Choroid plexus epithelial cell (primary cell): ENCODE data around the gene ETV3.

Source experiments
- DNase-seq: peaks from one replicate; pipeline ENCODE4 v3.0.0-alpha.2; 2010; ENCODE audit warnings: low read depth
- H3K4me3 ChIP-seq: 2 replicates; pipeline ENCODE4 v1.5.1; 2011; ENCODE audit warnings: low read depth, mild to moderate bottlenecking, control low read depth, low read length, moderate library complexity
- TF ChIP-seq, protein P1 (sequence below): conservative IDR thresholded peaks from 2 replicates; pipeline ENCODE4 v1.5.1; 2011; ENCODE audit warnings: low read depth, mild to moderate bottlenecking, control low read depth, inconsistent platforms, low read length, moderate library complexity

Gene ETV3

DNA sequence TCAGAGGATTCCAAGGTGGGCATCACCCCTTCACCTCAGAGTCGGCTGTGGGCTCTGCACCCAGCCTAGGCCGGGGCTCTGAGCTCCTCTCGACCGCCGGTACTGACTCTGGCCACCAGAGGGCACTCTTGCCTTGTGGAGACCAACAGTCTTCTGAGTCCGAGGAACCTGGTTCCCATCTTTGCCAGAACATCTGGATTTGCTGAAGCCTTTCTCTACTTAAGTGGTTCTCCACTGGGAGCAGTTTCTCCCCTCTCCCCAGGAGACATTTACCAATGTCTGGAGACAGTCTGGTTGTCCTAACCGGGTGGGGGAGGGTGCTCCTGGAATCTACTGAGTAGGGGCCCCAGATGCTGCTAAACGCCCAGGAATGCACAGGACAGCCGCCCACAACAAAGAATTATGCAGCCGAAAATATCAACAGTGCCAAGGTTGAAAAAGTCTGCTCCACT, 48.0 kb downstream of the ETV3 start:
- TF ChIP-seq, protein P1, sequence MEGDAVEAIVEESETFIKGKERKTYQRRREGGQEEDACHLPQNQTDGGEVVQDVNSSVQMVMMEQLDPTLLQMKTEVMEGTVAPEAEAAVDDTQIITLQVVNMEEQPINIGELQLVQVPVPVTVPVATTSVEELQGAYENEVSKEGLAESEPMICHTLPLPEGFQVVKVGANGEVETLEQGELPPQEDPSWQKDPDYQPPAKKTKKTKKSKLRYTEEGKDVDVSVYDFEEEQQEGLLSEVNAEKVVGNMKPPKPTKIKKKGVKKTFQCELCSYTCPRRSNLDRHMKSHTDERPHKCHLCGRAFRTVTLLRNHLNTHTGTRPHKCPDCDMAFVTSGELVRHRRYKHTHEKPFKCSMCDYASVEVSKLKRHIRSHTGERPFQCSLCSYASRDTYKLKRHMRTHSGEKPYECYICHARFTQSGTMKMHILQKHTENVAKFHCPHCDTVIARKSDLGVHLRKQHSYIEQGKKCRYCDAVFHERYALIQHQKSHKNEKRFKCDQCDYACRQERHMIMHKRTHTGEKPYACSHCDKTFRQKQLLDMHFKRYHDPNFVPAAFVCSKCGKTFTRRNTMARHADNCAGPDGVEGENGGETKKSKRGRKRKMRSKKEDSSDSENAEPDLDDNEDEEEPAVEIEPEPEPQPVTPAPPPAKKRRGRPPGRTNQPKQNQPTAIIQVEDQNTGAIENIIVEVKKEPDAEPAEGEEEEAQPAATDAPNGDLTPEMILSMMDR: peak; percentile 95
- H3K4me3 ChIP-seq: no peak overlapping the region
- peak; percentile 95 for DNase-seq

DNA sequence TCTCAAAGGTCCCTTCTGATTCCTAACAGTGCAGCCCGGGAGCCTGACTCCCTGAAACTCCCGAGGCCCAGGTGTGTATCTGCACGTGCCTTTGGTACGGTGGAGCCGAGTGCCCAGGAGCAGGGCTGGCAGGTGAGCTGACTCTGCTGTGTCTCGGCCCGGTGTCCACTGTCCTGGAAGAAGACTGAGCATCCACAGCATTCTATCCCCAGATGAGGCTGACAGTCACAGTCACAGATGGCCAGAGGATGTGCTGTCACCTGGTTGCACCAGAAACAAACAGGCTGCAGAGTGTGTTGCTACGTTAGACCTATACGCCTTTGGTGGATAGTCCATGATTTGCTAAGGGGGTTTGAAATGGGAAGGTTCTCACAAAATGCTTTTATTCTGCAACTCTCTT, 48.4 kb downstream of the ETV3 start:
- H3K4me3 ChIP-seq: no peak overlapping the region
- no peak for DNase-seq
- TF ChIP-seq, protein P1: no peak

DNA sequence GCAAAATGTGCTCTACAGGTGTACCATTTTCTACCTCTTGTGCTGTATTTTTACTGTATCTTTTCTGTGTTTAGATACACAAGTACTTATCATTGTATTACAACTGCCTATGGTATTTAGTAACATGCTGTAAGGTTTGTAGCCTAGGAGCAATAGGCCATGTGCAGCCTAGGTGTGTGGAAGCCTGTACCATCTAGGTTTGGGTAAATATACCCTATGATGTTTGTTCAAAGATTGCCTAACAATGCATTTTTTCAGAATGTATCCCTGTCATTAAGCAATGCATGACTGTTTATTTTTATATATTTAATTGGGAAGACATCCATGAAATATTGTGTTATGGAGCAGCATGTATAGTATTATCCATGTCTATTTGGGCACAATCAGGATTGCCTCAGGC, 49.6 kb downstream of the ETV3 start:
- TF ChIP-seq, protein P1: no peak
- DNase-seq: no peak
- H3K4me3 ChIP-seq: no peak overlapping the region

DNA sequence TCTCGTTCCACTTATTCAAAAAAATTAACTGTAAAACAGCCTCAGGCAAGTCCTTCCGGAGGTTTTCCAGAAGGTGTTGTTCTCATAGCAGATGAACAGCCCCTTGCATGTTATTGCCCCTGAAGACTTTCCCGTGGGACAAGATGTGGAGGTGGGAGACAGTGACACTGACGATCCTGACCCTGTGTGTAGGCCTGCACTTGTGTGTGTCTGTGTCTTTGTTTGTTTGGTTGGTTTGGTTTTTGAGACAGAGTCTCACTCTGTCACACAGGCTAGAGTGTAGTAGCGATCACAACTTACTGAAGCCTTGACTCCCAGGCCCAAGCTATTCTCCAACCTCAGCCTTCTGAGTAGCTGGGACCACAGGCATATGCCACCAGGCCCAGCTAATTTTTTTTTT, 51.2 kb downstream of the ETV3 start:
- TF ChIP-seq, protein P1: no peak
- no peak for DNase-seq
- no peak overlapping the region for H3K4me3 ChIP-seq

DNA sequence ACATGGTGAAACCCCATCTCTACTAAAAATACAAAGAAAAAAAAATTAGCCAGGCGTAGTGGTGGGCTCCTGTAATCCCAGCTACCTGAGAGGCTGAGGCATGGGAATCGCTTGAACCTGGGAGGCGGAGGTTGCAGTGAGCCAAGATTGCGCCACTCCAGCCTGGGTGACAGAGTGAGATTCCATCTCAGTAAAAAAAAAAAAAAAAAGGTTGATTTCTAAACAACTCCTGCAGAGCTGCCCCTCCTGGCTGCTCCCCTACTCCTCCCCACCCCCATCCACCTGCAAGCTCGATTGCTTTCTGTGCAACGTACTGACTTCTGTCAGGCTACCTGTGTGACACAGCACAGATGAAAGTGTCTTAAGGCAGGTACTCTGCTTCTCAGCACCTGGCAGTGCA, 51.9 kb downstream of the ETV3 start:
- no peak for DNase-seq
- TF ChIP-seq, protein P1: no peak

DNA sequence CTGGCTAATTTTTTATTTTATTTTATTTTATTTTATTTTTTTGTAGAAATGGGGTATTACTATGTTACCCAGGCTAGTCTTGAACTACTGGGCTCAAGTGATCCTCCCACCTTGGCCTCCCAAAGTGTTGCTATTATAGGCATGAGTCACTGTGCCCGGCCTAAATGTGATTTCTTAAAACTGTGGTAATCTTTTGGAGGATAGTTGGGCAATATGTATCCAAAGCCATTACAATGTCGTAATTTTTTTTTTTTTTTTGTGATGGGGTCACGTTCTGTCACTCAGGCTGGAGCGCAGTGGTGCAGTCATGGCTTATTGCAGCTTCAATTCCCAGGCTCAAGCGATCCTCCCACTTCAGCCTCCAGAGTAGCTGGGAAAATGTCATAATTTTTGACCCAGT, 52.8 kb downstream of the ETV3 start:
- TF ChIP-seq, protein P1: no peak

More for the DNA sequence above, 51.9 kb downstream of the ETV3 start:
- H3K4me3 ChIP-seq: no peak overlapping the region

DNA sequence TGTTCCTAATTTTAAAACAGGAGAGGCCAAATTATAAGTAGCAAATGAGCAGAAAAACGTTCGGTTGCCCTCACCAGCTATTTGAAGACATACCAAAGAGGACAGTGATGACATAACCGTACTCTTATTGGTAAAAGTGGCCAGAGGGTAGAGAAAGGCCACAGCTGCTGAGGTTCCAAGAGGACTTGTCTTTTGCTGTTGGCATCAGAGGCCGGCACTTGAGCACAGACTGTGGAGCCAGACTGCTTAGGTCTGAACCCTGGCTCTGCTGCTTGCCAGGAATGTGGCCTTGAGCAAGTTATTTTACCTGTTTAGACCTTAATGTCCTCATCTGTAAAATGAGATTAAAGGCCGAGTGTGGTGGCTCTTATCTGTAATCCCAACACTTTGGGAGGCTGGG, 53.5 kb downstream of the ETV3 start:
- H3K4me3 ChIP-seq: no peak overlapping the region
- TF ChIP-seq, protein P1: no peak

More for the DNA sequence above, 52.8 kb downstream of the ETV3 start:
- no peak for DNase-seq
- H3K4me3 ChIP-seq: no peak overlapping the region

More for the DNA sequence above, 53.5 kb downstream of the ETV3 start:
- no peak for DNase-seq
